NCI-H2171 (cell line): ENCODE results near the gene NPEPL1.
"Not testable (repeated sequence)": the region's sequence is repeated elsewhere in the genome, so short reads cannot be mapped to it uniquely, and the experiment has no call there.

Source experiments
- DNase-seq: peaks from one replicate; lab custom pipeline; 2025; lab: John Stamatoyannopoulos, UW

Gene NPEPL1, protein sequence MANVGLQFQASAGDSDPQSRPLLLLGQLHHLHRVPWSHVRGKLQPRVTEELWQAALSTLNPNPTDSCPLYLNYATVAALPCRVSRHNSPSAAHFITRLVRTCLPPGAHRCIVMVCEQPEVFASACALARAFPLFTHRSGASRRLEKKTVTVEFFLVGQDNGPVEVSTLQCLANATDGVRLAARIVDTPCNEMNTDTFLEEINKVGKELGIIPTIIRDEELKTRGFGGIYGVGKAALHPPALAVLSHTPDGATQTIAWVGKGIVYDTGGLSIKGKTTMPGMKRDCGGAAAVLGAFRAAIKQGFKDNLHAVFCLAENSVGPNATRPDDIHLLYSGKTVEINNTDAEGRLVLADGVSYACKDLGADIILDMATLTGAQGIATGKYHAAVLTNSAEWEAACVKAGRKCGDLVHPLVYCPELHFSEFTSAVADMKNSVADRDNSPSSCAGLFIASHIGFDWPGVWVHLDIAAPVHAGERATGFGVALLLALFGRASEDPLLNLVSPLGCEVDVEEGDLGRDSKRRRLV

DNA sequence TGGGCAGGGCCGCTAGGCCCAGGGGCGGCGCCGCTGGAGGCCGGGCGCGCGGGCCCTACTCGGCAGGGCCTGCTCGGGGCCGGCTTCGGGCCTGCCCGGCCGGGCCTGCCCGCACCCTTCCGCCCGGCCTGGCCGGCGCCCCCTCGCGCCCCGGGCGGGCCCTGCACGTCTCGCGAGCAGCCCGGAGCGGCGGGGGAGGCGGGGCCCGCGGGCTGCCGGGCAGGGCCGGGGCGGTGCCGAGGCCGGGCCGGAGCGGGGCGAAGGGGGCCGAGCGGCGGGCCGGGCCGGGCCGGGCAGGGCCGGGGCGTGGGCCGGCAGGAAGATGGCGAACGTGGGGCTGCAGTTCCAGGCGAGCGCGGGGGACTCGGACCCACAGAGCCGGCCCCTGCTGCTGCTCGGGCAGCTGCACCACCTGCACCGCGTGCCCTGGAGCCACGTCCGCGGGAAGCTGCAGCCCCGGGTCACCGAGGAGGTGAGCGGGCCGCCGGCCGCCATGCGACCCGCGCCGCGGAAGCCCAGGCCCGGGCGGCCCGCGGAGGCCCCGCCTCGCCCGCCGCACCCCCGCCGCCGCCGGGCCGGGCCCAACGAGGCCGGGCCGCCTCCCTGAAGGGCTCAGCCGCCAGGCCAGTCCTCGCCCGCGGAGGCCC, at the start of gene NPEPL1:
NPEPL1 (plus strand) TSS at position 222 of the 647 bp plus-strand sequence; CDS start at position 323, 101 bp downstream.
- peak; percentile 54 for DNase-seq

GRCh38 chr20:58642896-58643295, 49.7 kb upstream of the NPEPL1 start:
- not testable (repeated sequence) for DNase-seq

DNA sequence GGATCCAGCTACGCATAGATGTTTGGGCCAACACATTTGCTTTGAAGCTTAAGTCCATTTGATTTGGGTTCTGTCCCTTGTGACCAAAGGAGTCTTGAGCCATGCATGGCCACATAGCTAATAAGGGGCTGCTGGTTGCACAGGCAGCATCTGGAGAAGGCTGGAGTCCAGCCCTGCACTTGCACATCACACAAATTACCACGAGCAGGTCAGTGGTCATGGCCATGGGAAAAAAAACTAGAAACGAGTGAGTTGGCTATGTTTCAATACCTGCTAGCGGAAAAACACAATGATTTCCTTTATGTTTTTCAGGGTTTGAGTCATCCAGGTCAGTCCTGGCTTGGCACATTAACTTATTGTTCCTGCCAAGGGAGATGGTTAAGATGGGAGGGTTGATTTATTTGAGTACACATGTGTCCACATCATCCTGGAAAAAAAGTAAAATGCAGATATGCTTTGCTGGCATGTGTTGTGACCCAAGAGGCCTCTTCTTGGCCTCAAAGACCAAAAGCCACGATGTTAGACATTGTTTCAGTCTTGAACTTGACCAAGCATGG, 47.1 kb upstream of the NPEPL1 start:
- DNase-seq: no peak

- DNase-seq: no peak
Measured at GRCh38 chr20:58646257-58646656, 46.3 kb upstream of the NPEPL1 start.

GRCh38 chr20:58646703-58647102, 45.9 kb upstream of the NPEPL1 start:
- no peak for DNase-seq

DNA sequence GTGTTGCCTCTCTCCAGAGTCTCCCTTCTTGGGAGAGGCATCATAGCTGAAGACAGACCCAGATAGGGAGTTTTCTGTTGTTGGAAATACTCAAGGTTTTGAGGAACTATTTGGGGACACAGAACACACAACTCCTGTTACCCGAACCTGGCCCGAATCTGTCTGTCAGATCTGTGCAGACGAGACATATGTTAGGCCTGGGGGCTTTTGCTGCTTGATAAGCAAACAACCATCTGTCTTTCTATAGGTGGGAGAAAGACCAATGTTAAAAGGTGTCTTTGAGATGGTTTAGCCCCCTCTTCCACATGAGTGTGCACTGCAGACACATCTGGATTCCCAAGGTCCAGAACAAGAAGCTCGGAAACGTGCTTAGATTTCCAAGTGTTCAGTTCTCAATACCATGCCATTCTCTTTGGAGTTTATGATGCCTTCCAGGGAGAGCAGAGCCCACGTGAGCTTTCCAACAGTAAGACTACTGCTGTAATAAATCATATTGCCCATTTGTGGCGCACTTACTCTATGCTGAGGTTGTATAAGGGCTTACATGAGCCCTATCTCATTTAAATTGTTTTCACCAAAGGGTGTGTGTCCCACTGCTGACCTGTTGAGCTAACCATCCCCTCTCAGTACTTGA, 45.3 kb upstream of the NPEPL1 start:
- DNase-seq: no peak

- no peak for DNase-seq
Measured at GRCh38 chr20:58647796-58648501, 44.7 kb upstream of the NPEPL1 start.

- not testable (repeated sequence) for DNase-seq
Measured at GRCh38 chr20:58648502-58648825, 44.1 kb upstream of the NPEPL1 start.

GRCh38 chr20:58649288-58650180, 43.1 kb upstream of the NPEPL1 start:
- no peak for DNase-seq

- no peak for DNase-seq
Measured at GRCh38 chr20:58650181-58650775, 42.3 kb upstream of the NPEPL1 start.

DNA sequence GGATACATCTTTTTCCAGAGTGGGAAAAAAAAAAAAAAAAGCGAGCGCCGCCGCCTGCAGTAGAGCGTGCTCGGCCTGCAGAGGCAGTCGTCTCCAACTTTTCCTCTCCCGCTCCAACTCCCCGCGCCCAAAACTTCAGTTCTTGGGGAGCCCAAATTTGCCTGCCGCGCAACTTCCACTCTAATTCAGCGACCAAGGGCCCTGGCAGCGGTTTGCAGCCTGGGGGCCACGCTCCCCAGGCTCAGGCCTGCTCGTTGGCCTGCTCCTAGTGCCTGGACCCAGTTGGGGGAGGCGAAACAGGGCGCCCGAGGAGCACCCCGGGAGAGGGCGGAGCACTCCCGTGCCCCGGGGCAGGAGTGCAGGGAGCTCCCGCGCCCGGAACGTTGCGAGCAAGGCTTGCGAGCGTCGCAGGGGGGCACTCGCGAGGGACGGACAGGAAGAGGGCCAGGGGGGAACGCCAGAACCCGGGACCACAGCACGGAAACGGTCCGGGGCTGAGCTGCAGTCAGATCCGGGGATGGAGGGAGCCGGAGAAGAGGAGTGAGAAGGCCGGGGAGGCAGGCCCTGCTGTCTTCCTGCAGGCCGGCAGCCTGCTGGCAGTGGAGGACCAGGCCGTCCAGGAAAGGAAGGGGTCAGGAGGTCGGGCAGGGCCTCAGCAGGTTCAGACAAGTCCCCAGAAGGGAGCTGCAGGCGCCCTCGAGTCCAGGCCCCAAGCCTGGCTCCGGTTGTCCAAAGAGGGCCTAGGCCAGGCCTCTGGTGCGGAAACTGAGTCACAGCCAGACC, 41.6 kb upstream of the NPEPL1 start, which contains the start of gene STX16:
STX16 (plus strand) TSS at position 508 of the 783 bp plus-strand sequence. CDS start 724 bp downstream, outside the sequence.
- peak; percentile 94 for DNase-seq

- DNase-seq: no peak
Measured at GRCh38 chr20:58651559-58651945, 41.0 kb upstream of the NPEPL1 start.

DNA sequence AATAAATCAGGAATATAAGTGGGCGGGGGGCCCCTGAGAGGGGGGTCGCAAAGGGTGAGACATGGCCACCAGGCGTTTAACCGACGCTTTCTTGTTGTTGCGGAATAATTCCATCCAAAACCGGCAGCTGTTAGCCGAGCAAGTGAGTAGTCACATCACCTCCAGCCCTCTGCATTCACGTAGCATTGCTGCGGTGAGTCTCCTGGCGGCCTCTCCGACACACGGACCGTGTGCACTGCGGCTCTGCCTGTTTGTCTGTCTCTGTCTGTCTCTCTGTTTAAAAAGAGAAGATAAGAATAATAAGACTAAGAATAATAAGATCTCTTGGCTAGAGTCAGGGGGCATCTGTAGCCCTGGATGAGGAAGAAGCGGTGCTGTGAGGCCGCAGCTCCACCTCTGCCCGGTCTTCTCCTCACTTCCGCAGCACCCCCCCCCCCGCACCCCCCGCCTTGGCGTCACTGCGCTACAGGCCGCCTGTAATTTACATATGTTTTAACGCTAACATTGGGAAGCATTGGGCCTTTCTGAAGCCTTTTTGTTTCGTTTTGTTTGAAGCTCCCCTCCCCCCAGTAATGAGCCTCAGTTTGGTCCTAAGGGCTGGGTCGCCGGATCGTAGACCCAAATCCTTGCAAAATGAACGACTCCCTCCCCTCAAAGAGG, 40.5 kb upstream of the NPEPL1 start:
- DNase-seq: no peak

- DNase-seq: no peak
Measured at GRCh38 chr20:58652606-58653294, 39.9 kb upstream of the NPEPL1 start.

- no peak for DNase-seq
Measured at GRCh38 chr20:58654337-58654736, 38.3 kb upstream of the NPEPL1 start.

GRCh38 chr20:58655328-58656107, 37.1 kb upstream of the NPEPL1 start:
- DNase-seq: no peak

DNA sequence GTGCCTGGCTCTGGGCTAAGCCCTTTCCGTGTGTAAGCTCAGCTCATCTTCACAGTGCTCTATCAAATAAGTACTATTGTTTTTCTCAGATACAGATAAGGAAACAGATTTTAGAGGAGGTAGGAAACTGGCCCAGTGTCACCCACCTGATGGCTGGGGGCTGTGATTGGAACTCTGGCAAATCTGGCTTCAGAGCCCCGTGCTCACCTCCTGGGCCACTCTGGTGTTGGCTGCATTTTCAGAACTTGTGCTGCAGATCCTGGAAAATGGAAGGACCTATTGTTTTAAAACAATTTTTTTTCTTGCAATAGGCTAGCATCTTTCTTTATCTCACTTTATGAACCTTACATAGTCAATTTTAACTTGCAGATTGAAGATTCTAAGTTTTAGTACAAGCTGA, 35.8 kb upstream of the NPEPL1 start:
- no peak for DNase-seq

DNA sequence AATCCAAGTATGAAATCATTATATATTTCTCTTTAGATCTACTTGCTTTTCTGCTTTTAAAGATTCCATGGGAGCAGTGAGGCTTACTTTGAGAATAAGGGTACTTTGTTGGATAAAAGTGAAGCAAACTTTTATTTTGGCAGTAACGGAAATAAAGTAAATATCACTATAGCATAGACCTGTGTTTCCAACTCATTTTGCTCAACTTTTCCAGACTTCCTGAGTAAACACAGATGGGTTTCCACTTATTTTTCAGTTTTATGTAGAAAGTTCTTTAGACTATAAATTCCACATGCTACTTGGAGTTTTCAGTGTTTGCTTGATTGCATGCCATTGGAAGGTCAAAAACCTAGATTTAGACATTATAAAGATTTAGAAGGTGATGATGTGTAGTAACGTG, 35.3 kb upstream of the NPEPL1 start:
- no peak for DNase-seq
